NCI-H748 (cell line): Measurements from ENCODE around the gene TBCD.

Experiments used
- DNase-seq: peaks from one replicate; lab custom pipeline; 2025; ENCODE audit not compliant: unreplicated experiment; lab: John Stamatoyannopoulos, UW

Gene TBCD

DNA sequence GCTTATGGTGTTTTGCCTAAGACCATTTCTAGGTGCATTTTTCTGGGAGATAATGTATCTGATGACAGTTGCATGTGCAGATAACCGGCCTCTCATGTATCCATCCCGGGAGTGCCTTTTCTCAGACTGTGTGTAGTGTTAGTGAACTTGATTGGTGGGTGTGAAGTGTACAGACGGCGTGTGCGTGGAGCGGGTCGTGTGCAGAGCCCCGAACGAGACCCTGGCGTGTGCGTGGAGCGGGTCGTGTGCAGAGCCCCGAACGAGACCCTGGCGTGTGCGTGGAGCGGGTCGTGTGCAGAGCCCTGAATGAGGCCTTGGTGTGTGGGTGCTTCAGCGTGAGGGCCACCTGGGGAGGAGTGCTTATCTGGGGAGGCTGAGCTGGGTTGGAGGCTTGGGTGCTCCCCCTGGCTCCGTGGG, 116.9 kb downstream of the TBCD start:
- DNase-seq = no peak

DNA sequence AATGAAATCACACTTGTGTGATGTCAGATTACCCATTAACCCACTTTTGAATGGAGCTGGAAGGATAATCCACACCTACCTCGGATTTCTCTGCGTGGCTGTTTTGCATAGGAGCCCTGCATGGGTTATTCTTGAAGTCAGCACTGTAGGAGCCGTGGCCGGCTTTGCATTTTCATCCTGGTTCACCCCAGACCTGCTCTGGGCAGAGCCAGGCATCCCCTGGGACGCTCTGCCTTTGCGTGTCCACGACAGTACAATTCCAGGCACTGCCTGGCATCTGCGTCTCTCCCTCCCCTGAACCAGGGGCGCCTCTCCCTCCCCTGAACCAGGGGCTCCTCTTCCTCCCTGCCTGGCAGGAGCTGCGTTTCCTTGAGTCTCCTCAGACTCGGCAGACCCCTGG, 117.7 kb downstream of the TBCD start:
- no peak for DNase-seq

DNA sequence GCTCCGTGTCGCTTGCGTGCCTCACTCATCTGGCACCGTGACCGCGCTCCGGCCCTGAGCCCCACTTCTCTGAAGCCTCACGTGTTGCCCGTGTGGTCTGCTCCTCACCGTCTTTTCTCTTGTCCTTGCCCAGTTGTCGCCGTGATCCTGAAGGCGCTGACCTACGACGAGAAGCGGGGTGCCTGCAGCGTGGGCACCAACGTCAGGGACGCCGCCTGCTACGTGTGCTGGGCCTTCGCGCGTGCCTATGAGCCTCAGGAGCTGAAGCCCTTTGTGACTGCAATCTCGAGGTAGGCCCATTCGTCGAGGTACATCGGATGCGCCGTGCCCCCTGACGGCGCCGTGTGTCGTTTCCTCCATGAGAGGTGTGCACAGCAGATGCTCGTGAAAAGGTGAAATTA, 118.2 kb downstream of the TBCD start:
- no peak for DNase-seq

DNA sequence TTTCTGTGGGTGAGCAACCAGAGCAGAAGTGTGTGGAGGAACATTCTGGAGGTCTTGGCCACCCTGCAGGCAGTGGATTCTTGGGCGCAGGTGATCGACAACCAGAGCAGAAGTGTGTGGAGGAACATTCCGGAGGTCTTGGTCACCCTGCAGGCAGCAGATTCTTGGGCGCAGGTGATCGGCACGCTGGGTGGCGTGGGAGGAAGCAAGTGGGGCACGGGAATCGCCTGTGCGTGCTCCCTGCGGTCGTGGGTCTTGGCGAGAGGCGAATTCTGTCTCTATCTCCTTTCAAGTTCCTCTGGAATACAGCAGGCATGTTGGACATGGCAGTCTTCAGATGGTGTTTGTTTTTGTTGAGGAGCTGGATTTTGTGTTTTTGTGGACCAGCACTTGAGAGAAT, 118.7 kb downstream of the TBCD start:
- no peak for DNase-seq

DNA sequence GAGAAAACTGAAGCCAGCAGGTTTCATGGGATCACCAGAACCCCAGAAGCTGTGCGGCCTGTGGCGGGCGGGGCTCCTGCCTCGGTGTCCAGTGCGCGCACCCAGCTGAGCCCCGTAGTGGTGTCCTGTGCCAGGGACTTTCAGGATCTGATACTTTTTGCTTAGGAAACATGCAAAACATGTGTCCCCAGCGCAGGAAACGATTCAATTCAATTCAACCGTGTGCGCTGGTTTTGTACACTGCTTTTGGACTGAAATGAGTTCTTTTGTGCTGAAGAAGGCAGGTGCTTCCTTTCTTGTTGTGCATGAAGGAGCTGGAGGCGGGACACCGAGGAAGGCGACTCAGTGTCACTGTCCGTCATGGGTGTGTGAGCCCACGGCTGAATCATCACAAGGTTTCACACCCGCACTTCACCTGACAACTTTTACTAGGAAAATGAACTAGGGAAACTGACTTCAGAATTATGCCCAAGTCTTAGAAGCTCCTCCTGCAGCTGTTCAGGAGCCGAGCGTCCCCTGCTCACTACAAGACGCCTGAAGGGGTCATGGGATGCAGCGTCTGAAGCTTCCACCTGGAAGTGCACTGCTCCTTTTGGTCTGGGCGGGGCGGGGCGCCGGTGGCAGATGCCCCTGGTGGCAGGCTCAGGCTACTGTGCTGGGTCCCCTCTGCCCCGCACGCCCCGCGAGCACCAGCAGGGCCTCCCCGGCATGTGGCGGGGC, 119.4 kb downstream of the TBCD start:
- no peak for DNase-seq

DNA sequence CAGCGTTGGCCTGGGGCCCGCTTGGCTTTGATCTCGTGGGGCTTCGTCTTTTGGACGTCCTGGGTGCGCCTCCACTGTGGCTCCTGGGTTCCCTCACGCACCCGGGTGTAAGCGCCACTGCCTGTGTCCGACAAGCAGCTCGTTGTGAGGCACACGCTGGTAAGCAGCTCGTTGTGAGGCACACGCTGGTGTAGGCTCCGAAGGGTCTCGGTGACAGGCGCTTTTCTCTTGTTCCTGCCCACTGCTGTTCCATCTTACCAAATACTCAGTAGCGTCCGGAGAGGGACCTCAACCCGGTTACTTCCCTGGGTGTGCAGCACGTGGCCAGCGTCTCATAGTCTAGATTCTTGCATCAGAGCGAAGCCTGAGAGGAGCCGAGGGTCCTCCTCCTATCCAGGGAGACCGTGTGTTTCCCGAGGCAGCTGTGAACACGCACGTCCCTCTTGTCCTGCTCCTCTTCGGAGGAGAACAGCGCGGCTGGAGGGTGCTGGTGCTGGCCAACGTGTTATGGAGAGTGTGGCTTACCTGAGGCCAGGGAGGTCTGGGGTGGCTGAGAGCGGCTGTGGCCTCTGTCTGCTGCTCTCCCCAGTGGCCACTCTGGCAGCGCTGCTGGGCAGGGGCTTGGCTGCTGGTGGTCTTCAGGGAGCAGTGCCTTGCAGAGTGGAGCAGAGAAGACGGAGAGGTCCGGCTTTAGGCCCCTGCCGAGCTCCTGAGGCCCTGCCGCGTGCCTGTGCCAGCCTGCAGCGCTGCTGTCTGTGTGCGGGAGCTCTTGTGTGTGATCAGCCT, 120.1 kb downstream of the TBCD start:
- no peak for DNase-seq

DNA sequence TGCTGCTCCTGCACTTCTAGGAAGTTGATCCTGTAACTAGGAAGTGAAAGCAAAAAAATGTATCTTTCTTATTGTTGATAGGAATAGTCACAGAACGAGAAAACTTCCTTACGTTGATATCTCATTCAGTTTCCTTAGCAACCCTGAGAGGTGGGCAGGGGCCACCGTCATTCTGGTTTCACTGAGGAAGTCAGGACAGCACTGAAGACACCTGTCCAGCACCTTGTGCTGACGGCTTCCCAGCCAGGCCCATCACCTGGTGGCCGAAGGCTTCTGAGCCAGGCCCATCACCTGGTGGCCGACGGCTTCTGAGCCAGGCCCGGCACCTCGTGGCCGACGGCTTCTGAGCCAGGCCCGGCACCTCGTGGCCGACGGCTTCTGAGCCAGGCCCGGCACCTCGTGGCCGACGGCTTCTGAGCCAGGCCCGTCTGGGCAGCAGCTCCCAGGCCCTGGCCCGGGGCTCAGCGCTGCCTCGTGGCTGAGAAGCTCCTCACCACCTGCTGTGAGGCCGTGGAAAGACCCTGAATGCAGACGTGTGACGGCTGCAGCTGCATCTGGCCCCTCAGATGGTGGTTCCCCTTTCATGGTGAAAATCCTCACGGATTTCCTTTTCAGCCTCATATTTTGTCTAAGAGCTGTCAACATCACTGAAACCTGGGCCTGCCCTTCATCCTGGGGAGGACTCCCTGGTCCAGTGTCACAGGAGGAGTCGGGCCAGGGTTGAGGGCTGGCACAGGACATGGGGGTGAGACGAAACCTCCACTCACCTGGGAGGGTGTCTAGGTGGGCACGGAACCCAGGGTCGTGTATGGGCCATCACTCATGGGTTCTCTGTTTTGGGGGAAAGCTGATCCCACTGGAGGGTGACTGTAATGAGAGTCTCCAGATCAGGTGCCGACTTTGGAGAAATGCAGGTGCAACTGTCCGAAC, 121.0 kb downstream of the TBCD start:
- no peak for DNase-seq

DNA sequence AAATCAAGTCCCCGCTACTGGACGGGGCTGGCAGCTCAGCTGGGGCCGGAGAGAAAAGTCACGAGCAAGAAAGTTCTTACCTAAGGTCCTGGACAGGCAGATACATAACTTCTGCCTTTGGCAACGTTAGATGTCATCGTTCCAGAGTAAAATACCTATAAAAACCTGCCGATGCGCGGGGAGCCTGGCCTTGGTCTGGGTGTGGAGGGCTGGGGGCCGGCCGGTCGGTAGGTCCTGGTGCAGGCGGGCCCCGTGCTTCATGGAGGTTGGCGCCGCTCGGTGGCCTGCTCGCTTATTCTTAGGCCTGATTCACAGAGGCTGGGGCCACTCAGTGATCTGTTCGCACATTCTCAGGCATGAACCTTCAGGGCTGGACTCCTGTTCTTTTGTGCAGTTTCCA, 121.7 kb downstream of the TBCD start:
- no peak for DNase-seq

DNA sequence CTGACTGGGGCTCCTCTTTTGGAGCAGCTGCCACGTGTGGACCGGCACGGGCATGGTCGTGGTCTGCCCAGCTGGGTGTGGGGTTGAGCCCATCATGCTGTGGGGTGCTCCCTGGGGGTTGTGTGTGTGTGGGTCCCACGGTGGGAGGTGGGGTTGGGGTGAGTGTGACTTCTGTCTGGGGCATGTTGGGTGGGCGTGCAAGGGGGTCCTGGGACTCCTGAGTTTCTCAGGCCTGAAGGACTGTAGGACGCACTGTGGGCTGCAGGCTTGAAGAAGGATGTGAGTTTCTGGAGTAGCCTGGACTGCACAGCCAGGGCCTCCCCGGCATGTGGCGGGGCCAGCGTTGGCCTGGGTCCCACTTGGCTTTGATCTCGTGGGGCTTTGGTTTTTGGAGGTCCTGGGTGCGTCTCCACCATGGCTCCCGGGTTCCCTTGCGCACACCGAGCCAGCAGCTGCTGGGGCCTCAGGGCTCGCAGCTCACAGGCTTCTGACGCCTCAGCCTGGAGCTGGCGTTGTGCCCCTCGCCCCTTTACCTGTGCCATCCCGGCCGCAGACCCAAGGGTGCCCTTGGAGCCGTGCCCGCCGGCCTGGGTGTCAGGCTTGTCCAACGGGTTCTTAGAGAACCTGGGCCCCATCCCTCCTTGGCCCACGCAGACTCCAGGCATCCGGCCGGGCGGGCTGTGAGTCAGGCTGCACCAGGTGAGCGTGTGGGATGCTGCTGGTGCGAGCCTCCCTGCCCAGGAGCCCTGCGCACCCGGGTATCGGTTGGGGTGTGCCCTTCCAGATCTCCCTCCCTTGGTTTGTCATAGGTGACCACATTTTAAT, 122.4 kb downstream of the TBCD start:
- DNase-seq = no peak

DNA sequence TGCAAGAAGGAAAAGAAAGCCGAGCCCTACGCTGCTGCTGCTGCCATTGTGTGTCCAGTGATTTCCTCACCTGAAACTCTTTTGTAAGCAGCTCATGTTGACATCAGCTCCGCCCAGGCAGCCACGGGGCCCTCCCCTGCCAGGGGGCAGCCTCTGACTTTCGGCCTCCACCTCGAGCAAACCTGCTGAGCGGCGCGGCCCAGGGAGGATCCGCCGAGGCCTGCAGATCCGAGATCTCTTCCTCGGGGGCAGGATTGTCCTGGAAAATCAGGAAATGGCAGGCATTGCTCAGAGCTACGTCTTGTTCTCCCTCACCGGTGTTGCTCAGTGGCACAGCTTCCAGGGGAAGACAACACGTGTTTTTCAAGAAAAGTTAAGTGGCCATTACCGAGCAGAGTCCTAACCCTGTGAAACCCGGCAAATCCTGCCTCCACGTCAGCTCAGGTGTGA, 123.6 kb downstream of the TBCD start:
- peak; percentile 17 for DNase-seq

DNA sequence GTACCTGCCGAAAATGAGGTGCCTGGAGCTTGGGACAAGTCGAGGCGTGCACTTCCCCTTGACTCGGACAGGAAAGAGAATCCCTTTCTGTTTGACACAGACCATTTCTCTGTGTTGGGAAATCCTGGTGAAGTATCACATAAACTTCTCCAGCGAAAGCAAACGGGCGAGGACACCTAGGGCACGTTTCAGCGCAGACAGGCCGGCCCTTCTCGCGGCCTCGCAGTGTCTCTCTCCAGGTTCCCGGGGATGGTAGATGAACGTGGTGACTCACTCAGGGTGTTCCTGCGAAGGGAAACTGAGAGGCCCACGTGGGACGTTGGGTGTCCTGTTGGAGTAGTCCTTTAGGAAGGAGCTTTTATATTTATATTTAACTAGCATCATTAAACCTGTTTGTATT, 124.3 kb downstream of the TBCD start:
- no peak for DNase-seq

DNA sequence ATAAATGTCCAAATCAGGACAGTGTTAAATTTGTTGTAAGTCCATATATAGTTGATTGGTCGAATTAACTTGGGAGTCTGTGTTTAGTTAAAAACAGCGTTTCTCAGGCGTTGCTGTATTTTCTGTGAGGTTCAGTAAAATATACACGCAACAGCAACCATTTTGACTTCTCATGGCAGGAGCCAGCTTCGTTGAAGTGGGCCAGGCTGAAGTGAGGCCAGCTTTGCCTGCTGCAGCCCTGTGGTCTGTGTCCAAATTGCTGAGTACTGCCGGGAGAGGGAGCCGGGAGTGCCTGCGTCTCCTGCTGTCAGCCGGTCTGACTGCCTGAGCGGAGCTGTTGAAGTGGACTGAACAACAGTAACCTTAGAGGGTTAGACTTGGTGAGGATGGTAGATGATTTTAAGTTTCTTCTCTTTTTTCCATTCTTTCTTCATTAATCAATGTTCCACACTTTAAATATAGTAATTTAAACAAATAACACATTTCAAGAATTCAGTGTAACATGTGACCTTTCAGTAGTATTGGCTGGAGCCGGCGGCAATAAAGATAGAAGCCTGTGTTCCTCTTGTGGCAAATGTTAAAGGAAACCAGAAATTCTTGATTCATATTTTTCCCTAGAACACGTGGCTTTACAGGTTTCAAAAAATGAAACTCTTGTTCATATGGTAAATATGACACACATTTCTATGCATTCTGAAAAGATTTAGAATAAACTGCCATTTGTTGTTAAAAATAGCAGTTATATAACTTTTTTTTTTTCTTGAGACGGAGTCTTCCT, 124.9 kb downstream of the TBCD start:
- DNase-seq = no peak

DNA sequence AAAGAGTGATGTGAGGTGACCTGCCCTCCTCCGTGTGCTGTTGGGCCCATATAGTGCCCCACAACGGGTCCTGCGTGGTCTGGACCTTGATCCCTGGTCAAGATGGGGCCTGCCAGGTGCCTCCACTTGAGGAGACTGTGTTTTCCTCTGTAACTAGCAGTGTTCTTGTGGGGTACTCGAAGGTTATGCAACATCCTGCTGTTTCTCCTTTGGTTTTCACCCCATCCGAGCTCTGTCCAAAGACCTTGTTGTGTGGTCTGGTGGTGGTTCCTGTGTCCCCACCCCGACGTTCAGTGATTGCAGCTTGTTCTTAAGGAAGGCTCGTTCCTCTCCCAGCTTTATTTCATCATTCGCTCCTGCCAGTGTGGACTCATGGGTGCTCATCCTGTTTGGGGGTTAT, 126.7 kb downstream of the TBCD start:
- DNase-seq = no peak

DNA sequence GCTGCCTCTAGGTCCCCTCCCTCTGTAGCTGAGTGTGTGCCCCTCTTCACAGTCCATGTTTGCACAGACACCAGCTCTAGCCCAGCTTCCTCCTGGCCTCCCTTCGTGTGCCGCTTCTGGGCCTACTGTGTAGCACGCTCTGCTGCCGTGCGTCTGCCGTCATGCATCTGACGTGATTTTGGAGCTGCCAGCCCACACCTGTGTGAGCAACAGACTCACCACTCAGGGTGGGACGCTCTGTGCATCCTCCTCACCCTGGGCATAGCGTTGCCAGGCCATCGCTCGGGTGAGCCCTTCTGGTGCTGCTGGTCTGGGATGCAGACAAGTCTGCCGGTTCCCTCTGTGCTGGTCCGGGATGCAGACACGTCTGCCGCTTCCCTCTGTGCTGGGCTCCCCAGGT, 127.4 kb downstream of the TBCD start:
- DNase-seq = no peak

DNA sequence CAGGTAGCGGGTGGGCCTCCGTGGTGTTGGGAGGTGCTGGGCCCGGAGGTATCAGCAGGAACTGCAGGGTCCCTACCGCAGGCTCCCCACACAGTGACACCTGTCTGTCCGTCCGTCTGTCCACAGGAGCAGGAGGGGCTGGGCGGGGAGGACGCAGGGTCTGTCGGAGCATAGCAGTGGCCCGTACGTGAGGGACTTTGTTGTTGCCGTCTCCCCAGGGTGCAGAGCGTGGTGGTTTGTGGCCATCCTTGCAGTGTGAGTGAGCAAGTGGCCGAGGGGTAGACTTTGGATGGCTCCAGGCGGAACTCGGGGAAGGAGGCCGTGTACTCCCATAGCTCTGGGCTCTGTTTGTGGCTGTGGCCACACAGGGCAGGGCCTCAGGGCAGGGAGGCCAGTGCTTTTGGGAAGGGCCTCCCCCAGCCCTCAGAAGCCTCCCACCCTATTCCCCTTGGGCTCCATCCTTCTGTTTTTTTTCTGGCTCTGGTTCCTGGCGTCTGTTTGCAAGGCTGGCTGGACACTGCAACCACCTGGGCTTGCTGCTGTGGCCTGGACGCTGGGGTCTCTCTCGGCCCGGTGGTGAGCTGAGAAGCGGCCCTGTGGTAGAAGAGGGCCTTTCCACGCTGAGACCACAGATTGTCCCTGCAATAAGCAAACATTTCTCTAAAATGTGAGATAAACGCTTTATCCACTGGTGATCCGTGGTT, 128.9 kb downstream of the TBCD start:
- no peak for DNase-seq

DNA sequence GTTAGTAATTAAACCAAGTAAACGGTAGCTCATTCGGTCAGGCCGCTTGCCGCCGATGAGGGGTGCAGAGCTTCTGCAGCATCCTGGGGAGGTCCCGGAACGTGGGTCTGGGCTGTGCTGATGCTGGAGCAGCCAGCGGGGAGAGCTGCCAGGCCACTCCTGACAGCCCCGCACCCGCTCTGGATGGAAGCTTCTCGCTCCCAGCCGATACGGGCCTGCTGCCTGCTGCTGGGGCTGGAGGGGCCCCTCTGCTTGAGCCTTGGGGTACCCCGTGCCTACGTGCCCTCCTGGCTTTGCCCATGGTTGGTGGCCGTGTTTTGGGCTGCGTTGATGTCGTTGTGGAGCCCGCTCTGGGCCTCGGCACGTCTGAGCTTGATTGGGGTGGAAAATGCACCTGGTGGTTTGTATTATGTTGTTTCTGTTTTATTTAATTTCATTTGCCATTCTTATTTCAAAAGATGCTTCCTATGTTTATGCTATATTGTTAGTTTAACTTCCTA, 129.5 kb downstream of the TBCD start:
- DNase-seq = no peak

DNA sequence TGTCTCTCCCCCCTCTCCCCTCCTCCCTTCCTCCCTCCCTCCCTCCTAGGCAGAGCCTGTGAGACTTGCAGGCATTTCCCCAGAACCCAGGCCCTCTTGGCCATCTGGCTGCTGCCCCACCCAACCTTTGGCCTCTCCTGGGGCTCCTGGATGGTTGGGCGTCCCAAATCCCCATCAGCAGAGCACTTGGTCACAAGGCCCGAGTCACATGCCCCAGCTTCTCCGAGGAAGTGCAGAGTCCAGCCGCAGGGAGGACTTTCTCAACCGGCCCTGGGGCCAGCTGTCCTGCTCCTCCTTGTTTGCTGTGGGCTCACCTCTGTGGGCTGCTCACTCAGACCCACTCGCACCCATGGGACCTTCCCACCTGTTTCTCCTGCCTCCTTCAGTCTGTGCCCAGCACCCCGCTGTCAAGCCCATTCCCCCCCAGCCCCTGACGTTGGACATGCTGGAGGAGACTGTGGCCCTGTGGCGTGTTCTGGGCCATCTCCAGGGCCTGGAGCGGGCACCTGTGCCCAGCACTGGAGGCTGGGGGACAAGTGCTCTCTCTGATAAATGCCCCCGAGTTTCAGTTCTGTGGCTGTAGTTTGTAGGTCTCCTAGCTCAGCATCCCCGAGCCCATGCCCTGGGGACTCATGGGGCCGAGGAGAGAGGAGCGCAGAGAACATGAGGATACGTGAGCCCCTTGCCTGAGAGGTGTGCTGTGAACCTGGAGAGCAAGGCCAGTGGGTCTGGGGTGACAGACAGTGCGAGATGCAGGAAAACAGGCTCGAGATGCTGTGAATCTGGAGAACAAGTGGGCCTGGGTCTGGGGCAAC, 130.2 kb downstream of the TBCD start:
- no peak for DNase-seq

DNA sequence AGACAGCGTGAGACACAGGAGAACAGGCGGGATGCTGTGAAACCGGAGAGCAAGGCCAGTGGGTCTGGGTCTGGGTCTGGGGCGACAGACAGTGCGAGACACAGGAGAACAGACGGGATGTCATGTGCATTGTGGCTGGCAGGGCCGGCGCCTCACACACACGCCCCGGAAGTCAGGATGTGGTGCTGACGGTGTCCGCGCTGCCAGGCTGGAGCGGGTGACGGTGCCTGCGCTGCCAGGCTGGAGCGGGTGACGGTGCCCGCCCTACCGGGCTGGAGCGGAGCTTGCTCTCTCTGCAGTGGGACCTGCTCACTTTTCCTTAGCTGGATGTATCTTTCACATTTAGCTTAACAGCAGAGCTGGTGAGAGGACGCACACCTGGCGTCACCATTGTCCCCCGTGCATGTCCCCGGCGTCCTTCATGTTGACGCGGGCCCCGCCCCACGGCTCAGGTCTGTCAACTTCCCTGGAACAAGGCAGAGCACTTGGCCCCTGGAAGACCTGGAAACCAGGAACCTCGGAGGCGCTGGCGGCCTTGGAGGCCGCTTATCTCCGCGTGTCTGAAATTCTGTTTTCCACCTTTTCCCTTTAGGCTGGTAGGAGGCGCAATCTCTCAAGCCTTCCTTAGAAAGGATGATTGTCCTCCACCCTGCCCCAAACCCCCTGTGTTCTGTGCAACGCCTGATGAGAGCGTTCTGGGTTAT, 131.0 kb downstream of the TBCD start:
- DNase-seq = peak; percentile 52
